Liver (tissue), 9 donors: ENCODE measurements around the gene INPPL1. TPM values are rescaled to one million over a fixed set of nuclear protein-coding genes. Genes with fewer than 3 reads are reported as not detected.

Source experiments
- DNase-seq: peaks from one replicate; pipeline ENCODE4 v3.0.0-alpha.2; 2017; ENCODE audit warnings: low spot score
- H3K27ac ChIP-seq, 2 donors: one replicate each; pipeline ENCODE4 v1.7.0; 2013; ENCODE audit warnings: inconsistent platforms in 2 of 2, low read length in 2 of 2, control low read depth in 1 of 2, low read depth in 1 of 2, mild to moderate bottlenecking in 1 of 2
- H3K27me3 ChIP-seq, 4 donors: one replicate each; pipeline versions ENCODE4 v1.6.1 to v1.7.0; 2013; ENCODE audit warnings: low read length in 3 of 4, inconsistent platforms in 1 of 4, mild to moderate bottlenecking in 1 of 4, moderate library complexity in 1 of 4; ENCODE audit not compliant: control insufficient read depth in 4 of 4, insufficient read depth in 4 of 4
- H3K36me3 ChIP-seq, 4 donors: one replicate each; pipeline versions ENCODE4 v1.6.1 to v1.7.0; 2013; ENCODE audit warnings: low read length in 3 of 4, mild to moderate bottlenecking in 3 of 4, low read depth in 1 of 4, moderate library complexity in 1 of 4; ENCODE audit not compliant: control insufficient read depth in 4 of 4, insufficient read depth in 3 of 4
- H3K4me1 ChIP-seq, 4 donors: one replicate each; pipeline versions ENCODE4 v1.6.1 to v1.7.0; 2013; ENCODE audit warnings: low read length in 3 of 4, mild to moderate bottlenecking in 3 of 4, moderate library complexity in 1 of 4; ENCODE audit not compliant: control insufficient read depth in 4 of 4, insufficient read depth in 4 of 4
- H3K4me3 ChIP-seq, 3 donors: one replicate each; pipeline versions ENCODE4 v1.6.1 to v1.7.0; 2013; ENCODE audit warnings: low read length in 3 of 3, control low read depth in 1 of 3, low read depth in 1 of 3, mild to moderate bottlenecking in 1 of 3
- H3K9ac ChIP-seq, 2 donors: one replicate each; pipeline ENCODE4 v1.7.0; 2013; ENCODE audit warnings: low read length in 2 of 2, mild to moderate bottlenecking in 2 of 2, moderate library complexity in 2 of 2, control low read depth in 1 of 2, low read depth in 1 of 2
- H3K9me3 ChIP-seq, 4 donors: one replicate each; pipeline versions ENCODE4 v1.6.1 to v1.7.0; 2013; ENCODE audit warnings: low read length in 3 of 4; ENCODE audit not compliant: control insufficient read depth in 4 of 4
- EGR1 ChIP-seq, 2 donors: IDR thresholded peaks; 2 replicates each; pipeline ENCODE4 v1.6.1; 2016 to 2018; ENCODE audit warnings: antibody characterized with exemption in 2 of 2, low read depth in 2 of 2
- FOXA1 ChIP-seq: IDR thresholded peaks from 2 replicates; pipeline ENCODE4 v1.6.1; 2016; ENCODE audit warnings: antibody characterized with exemption
- FOXA2 ChIP-seq: IDR thresholded peaks from 2 replicates; pipeline ENCODE4 v1.6.1; 2016; ENCODE audit warnings: antibody characterized with exemption
- GABPA ChIP-seq, 2 donors: IDR thresholded peaks in 1 of 2; conservative IDR thresholded peaks in 1 of 2; 2 replicates each; pipeline ENCODE4 v1.6.1; 2016; ENCODE audit warnings: antibody characterized with exemption in 2 of 2, mild to moderate bottlenecking in 1 of 2, moderate library complexity in 1 of 2
- HNF4A ChIP-seq, 2 donors: conservative IDR thresholded peaks; 2 replicates each; pipeline ENCODE4 v1.6.1; 2016; ENCODE audit warnings: antibody characterized with exemption in 2 of 2, mild to moderate bottlenecking in 2 of 2
- HNF4G ChIP-seq: IDR thresholded peaks from 2 replicates; pipeline ENCODE4 v1.6.1; 2016; ENCODE audit warnings: antibody characterized with exemption
- JUND ChIP-seq, 2 donors: IDR thresholded peaks; 2 replicates each; pipeline ENCODE4 v1.6.1; 2016; ENCODE audit warnings: antibody characterized with exemption in 2 of 2
- NR2F2 ChIP-seq: IDR thresholded peaks from 2 replicates; pipeline ENCODE4 v1.6.1; 2016; ENCODE audit warnings: antibody characterized with exemption
- RAD21 ChIP-seq, 2 donors: IDR thresholded peaks; 2 replicates each; pipeline ENCODE4 v1.6.1; 2016; ENCODE audit warnings: antibody characterized with exemption in 2 of 2, mild to moderate bottlenecking in 2 of 2
- RXRA ChIP-seq, 2 donors: IDR thresholded peaks; 2 replicates each; pipeline ENCODE4 v1.6.1; 2017 to 2018; ENCODE audit warnings: antibody characterized with exemption in 2 of 2, mild to moderate bottlenecking in 1 of 2
- SP1 ChIP-seq: IDR thresholded peaks from 2 replicates; pipeline ENCODE4 v1.6.1; 2018; ENCODE audit warnings: antibody characterized with exemption, mild to moderate bottlenecking
- TAF1 ChIP-seq: conservative IDR thresholded peaks from 2 replicates; pipeline ENCODE4 v1.6.1; 2016; ENCODE audit warnings: antibody characterized with exemption, mild to moderate bottlenecking
- YY1 ChIP-seq: IDR thresholded peaks from 2 replicates; pipeline ENCODE4 v1.6.1; 2016; ENCODE audit warnings: antibody characterized with exemption, mild to moderate bottlenecking
- WGBS: extraction: QIAGEN DNeasy Blood & Tissue Kit; methylation state at CpG from one replicate; pipeline ENCODE4 v1.1.7; 2013; 5-methylcytosine and 5-hydroxymethylcytosine counted together
- polyA plus RNA-seq, 2 donors: library from polyadenylated mRNA; stranded (reverse) in 1 of 2; unstranded in 1 of 2; fragments of 200-250 nt in 1 of 2; fragments of >200 nt in 1 of 2; fragmentation: Nextera tagmentation in 1 of 2; extraction: Ambion mirVana in 1 of 2; gene quantifications; one replicate each; pipeline versions ENCODE4 v1.2.1 to v1.2.3, GENCODE V29; 2013 to 2015
- total RNA-seq, 2 donors: library from RNA; depleted of rRNA; stranded (reverse); fragments of >200 nt; gene quantifications; one replicate each; pipeline ENCODE4 v1.2.3, GENCODE V29; 2014
- TF ChIP-seq, protein P1 (sequence below): fragments of 150-350 bp; IDR thresholded peaks from 2 replicates; pipeline ENCODE4 v1.5.1; 2017; ENCODE audit warnings: improper control_type of control experiment, low read depth, low read length; ENCODE audit not compliant: missing input control
- TF ChIP-seq, protein P2 (sequence below): IDR thresholded peaks from 2 replicates; pipeline ENCODE4 v1.6.1; 2016; ENCODE audit warnings: antibody characterized with exemption
- TF ChIP-seq, protein P3 (sequence below): IDR thresholded peaks from 2 replicates; pipeline ENCODE4 v1.6.1; 2016; ENCODE audit warnings: antibody characterized with exemption
- TF ChIP-seq, protein P4 (sequence below): IDR thresholded peaks from 2 replicates; pipeline ENCODE4 v1.6.1; 2016; ENCODE audit warnings: antibody characterized with exemption
- TF ChIP-seq, protein P5 (sequence below): IDR thresholded peaks from 2 replicates; pipeline ENCODE4 v1.6.1; 2016; ENCODE audit warnings: antibody characterized with exemption, mild to moderate bottlenecking
- donor health status: healthy.
- donor health status: healthy.
- donor health status: healthy.
- donor health status: healthy.
- donor health status: healthy.

Gene INPPL1
- total and polyA plus RNA-seq, 4 donors = 7.2 to 29.0 (median 17.1) TPM

DNA sequence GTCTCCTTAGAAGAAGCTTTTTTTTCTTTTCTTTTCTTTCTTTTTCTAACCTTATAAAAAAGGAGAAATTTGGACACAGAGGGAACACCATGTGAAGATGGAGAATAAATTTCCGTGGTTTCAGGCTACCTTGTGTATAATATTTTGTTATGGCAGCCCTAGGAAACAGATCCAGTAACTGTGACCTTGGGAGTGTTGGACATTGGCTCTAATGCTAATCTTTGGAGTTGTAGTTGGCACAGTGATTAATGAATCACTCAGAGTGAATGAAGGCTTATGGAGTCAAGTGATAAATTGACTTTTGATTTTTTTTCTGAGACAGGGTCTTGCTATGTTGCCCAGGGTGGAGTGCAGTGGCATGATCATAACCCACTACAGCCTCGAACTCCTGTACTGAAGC, 34.9 kb downstream of the INPPL1 start:
- TF ChIP-seq, protein P1, sequence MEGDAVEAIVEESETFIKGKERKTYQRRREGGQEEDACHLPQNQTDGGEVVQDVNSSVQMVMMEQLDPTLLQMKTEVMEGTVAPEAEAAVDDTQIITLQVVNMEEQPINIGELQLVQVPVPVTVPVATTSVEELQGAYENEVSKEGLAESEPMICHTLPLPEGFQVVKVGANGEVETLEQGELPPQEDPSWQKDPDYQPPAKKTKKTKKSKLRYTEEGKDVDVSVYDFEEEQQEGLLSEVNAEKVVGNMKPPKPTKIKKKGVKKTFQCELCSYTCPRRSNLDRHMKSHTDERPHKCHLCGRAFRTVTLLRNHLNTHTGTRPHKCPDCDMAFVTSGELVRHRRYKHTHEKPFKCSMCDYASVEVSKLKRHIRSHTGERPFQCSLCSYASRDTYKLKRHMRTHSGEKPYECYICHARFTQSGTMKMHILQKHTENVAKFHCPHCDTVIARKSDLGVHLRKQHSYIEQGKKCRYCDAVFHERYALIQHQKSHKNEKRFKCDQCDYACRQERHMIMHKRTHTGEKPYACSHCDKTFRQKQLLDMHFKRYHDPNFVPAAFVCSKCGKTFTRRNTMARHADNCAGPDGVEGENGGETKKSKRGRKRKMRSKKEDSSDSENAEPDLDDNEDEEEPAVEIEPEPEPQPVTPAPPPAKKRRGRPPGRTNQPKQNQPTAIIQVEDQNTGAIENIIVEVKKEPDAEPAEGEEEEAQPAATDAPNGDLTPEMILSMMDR = no peak
- TF ChIP-seq HNF4A (conservative IDR thresholded peaks at IDR 0.05) (peak in 1 of 2 donors; percentile 11), FOXA1 (no peak)
- no peak for DNase-seq
- Histone ChIP-seq H3K9ac (no peak overlapping the region), H3K9me3 (no peaks in the 10 kb centered on the region), H3K27ac (no peak overlapping the region), H3K4me3 (no peak overlapping the region), H3K36me3 (no peaks in the 10 kb centered on the region), H3K27me3 (no peaks in the 10 kb centered on the region), H3K4me1 (no peaks in the 10 kb centered on the region)
- WGBS = 90% methylated on average over 2 of the region's 2 CpGs

DNA sequence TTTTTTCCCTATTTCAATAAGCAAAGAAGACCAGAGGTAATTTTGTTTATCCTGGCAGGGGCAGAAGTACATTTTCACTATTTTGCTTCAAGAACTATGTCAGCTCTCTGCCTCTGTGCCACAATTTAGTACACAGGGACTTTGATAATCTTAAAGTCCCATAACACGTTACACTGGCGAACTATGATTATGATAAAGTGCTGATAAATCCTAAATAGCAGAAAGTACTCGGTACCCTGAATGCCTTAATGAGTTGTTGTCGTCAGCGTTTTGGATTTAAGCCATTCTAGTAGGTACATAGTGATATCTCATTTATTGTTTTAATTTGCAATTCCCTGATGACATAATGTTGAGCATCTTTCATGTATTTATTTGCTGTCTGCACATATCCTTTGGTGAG, 36.0 kb downstream of the INPPL1 start:
- no peak for DNase-seq
- no peaks in the 10 kb centered on the region for H3K27me3 ChIP-seq

More for the DNA sequence above, 36.0 kb downstream of the INPPL1 start:
- Histone ChIP-seq H3K4me1 (no peaks in the 10 kb centered on the region), H3K4me3 (no peak overlapping the region), H3K27ac (no peak overlapping the region), H3K9ac (no peak overlapping the region), H3K36me3 (no peaks in the 10 kb centered on the region), H3K9me3 (no peaks in the 10 kb centered on the region)
- TF ChIP-seq, protein P2, sequence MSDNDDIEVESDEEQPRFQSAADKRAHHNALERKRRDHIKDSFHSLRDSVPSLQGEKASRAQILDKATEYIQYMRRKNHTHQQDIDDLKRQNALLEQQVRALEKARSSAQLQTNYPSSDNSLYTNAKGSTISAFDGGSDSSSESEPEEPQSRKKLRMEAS = no peak
- TF ChIP-seq SP1 = no peak
- TF ChIP-seq, protein P3, sequence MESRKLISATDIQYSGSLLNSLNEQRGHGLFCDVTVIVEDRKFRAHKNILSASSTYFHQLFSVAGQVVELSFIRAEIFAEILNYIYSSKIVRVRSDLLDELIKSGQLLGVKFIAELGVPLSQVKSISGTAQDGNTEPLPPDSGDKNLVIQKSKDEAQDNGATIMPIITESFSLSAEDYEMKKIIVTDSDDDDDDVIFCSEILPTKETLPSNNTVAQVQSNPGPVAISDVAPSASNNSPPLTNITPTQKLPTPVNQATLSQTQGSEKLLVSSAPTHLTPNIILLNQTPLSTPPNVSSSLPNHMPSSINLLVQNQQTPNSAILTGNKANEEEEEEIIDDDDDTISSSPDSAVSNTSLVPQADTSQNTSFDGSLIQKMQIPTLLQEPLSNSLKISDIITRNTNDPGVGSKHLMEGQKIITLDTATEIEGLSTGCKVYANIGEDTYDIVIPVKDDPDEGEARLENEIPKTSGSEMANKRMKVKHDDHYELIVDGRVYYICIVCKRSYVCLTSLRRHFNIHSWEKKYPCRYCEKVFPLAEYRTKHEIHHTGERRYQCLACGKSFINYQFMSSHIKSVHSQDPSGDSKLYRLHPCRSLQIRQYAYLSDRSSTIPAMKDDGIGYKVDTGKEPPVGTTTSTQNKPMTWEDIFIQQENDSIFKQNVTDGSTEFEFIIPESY = no peak
- no peak for TF ChIP-seq YY1
- TF ChIP-seq TAF1 = no peak
- no peak for TF ChIP-seq NR2F2
- TF ChIP-seq, protein P4, sequence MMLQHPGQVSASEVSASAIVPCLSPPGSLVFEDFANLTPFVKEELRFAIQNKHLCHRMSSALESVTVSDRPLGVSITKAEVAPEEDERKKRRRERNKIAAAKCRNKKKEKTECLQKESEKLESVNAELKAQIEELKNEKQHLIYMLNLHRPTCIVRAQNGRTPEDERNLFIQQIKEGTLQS = no peak
- no peak for TF ChIP-seq GABPA (IDR thresholded peaks at IDR 0.05 in 1 of 2, conservative IDR thresholded peaks at IDR 0.05 in 1 of 2)
- no peak for TF ChIP-seq JUND (IDR thresholded peaks at IDR 0.05)
- TF ChIP-seq RXRA (IDR thresholded peaks at IDR 0.05) = no peak
- TF ChIP-seq HNF4A (conservative IDR thresholded peaks at IDR 0.05) = no peak
- TF ChIP-seq FOXA1 = no peak
- TF ChIP-seq, protein P5, sequence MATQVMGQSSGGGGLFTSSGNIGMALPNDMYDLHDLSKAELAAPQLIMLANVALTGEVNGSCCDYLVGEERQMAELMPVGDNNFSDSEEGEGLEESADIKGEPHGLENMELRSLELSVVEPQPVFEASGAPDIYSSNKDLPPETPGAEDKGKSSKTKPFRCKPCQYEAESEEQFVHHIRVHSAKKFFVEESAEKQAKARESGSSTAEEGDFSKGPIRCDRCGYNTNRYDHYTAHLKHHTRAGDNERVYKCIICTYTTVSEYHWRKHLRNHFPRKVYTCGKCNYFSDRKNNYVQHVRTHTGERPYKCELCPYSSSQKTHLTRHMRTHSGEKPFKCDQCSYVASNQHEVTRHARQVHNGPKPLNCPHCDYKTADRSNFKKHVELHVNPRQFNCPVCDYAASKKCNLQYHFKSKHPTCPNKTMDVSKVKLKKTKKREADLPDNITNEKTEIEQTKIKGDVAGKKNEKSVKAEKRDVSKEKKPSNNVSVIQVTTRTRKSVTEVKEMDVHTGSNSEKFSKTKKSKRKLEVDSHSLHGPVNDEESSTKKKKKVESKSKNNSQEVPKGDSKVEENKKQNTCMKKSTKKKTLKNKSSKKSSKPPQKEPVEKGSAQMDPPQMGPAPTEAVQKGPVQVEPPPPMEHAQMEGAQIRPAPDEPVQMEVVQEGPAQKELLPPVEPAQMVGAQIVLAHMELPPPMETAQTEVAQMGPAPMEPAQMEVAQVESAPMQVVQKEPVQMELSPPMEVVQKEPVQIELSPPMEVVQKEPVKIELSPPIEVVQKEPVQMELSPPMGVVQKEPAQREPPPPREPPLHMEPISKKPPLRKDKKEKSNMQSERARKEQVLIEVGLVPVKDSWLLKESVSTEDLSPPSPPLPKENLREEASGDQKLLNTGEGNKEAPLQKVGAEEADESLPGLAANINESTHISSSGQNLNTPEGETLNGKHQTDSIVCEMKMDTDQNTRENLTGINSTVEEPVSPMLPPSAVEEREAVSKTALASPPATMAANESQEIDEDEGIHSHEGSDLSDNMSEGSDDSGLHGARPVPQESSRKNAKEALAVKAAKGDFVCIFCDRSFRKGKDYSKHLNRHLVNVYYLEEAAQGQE = no peak
- TF ChIP-seq FOXA2 = no peak
- TF ChIP-seq, protein P1 = no peak
- TF ChIP-seq EGR1 (IDR thresholded peaks at IDR 0.05; ENCODE audit: low read depth in 2 of 2) = no peak
- no peak for TF ChIP-seq HNF4G
- TF ChIP-seq RAD21 (IDR thresholded peaks at IDR 0.05) = no peak
- WGBS = 75% methylated on average over 5 of the region's 5 CpGs
